ENCODE results near the gene VENTX.
"Not testable (repeated sequence)": the region's sequence is repeated elsewhere in the genome, so short reads cannot be mapped to it uniquely, and the experiment has no call there.

DNA sequence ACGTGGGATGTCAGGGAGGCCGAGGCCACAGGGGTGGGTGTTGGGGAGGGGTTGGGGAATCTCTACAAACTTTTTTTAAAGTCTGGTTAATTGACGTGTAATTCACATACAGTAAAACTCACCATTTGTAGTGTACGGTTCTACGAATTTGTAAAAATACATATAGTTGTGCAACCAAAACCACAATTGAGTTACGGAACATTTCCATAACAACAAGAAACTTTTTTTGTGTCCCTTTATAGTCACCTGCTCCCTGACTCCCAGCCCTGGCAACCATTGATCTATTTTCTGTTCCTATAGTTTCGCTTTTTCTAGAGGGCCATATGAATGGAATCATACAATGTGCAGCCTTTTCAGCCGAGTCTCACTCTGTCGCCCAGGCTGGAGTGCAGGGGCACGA is 2.9 kb upstream of the VENTX start:
- not testable (repeated sequence) for TF ChIP-seq EZH2 (IDR thresholded peaks at IDR 0.05; ENCODE audit: insufficient read depth, poor library complexity, severe bottlenecking); EZH2phosphoT487 (IDR thresholded peaks at IDR 0.05; ENCODE audit: insufficient read depth, low read depth)

Data from GM23248 (cell line).